Measurements from ENCODE around the gene HS2ST1.
"Not testable (repeated sequence)": the region's sequence is repeated elsewhere in the genome, so short reads cannot be mapped to it uniquely, and the experiment has no call there.

HS2ST1 gene

GRCh38 chr1:86914601-86914997 is at the start of gene HS2ST1:
TSS of gene HS2ST1 (plus strand) at chr1:86914635.
- no peak for DNase-seq

GRCh38 chr1:86865973-86866637 is 48.3 kb upstream of the HS2ST1 start:
- no peak for DNase-seq

DNA sequence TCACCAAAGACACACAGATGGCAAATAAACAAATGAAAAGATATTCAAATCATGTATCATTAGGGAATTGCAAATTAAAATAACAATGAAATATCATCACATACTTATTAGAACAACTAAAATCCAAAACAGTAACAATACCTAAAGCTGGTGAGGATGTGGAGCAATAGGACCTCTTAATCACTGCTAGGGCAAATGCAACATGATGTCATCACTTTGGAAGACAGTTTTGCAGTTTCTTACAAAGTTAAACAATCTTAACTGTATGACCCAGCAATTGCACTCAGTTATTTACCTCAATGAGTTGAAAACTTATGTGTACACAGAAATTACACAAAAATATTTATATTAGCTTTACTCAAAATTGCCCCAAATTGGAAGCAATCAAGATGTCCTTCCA is 47.8 kb upstream of the HS2ST1 start:
- no peak for DNase-seq

DNA sequence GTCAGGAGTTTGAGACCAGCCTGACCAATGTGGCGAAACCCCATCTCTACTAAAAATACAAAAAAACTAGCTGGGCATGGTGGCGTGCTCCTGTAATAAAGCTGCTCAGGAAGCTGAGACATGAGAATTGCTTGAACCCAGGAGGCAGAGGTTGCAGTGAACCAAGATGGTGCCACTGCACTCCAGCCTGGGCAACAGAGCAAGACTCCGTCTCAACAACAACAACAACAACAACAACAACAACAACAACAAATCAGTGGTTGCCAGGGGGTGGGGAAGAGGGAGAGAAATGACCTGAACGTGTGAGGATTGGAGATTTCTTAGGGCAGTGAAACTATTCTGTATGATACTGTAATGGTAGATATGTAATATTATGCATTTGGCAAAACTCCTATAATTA is 47.2 kb upstream of the HS2ST1 start:
- DNase-seq = not testable (repeated sequence)

DNA sequence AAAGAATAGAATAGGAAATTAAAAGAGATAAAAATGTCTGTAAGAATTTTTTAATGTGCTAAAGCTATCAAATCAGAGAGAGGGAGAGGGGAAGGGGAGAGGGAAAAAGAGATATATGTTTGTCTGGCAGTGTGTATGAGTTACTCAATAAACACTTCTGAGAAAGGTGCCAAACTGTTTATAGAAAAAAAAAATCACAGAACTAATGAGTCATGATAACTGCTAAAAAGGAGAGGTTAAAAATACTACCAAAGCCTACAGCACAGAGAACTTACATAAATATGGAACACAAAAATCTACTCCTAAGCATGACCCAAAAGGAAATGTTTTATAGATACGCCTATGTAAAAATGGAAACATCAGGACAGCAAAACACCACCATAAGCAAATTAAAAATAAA is 46.0 kb upstream of the HS2ST1 start:
- DNase-seq = no peak

GRCh38 chr1:86871001-86871400 is 43.4 kb upstream of the HS2ST1 start:
- DNase-seq = no peak

- DNase-seq = no peak
These were observed 42.3 kb upstream of the HS2ST1 start for GRCh38 chr1:86872086-86872485.

DNA sequence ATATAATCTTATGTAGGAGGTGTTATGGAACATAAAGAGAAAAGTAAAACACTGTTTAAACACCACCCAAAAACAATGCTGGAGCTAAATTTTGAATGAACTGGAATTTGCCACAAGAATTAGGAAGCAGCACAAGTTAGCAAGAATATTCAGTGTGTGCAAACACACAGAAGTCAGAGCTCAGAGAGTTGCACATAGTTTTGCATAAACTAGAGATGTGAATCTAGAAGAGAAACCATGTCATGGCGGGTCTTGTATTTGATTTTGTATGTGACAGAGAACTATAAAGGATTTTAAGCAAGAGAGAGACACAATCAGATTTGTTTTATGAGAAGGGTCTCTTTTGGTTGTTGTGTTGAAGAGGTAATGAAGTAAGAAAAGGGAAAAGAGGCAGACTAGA is 38.7 kb upstream of the HS2ST1 start:
- DNase-seq = no peak

DNA sequence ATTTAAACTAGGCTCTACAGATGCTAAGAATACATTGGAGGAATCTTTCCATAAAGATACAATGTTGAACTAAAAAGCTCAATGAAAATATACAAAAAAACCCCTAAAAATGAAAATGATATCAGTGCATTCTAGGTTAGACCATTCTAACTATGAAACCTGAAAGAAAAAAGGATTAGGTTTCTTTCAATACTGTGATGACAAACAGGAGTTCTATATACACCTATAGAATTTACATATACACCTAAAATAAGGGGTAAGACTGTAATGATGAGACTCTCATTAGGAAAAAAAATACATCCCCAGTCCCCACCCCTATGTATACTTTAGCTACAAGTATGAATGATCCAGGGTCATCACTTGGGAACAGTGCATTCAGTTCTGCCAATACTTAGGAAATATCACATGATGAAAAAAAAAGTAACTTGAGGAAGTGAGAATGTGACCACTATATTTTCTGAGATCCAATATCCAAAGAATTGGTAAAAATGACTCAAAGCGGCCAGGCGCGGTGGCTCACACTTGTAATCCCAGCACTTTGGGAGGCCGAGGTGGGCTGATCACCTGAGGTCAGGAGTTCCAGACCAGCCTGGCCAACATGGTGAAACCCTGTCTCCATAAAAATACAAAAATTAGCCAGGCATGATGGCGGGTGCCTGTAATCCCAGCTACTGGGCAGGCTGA is 26.8 kb upstream of the HS2ST1 start:
- no peak for DNase-seq

GRCh38 chr1:86888327-86888726 is 26.1 kb upstream of the HS2ST1 start:
- no peak for DNase-seq

- not testable (repeated sequence) for DNase-seq
These were observed 15.0 kb upstream of the HS2ST1 start for GRCh38 chr1:86899401-86899800.

- DNase-seq = no peak
These were observed 8.6 kb upstream of the HS2ST1 start for GRCh38 chr1:86905875-86906274.

- no peak for DNase-seq
These were observed 8.0 kb upstream of the HS2ST1 start for GRCh38 chr1:86906419-86906818.

DNA sequence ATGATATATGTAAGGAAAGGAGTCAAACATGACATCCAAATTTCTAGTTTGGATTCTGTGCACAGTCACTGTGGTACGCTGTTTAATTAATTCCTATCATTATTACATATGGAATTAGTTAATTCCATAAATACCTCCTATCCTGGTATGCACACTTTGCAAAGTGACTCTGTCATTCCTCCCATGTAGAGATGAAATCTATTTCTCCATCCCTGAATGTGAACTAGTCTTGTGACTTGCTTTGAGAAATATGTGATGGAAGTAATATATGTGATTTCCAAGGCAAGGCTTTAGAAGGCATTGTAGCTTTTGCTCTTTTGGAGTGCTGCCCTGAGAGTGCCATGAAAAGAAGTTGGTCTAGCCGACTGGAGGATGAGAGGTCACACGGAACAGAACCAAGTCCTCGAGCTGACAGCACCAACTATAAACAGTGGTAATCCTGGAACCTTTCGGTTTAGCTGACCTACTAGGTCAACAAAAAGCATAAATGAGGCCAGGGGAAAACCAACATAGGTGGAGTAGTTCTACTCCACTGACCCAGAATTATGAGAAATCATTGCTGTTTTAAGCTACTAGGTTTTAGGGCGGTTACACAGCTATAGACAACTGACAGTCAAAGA is 2.0 kb upstream of the HS2ST1 start:
- no peak for DNase-seq

- no peak for DNase-seq
These were observed 988 bp upstream of the HS2ST1 start for GRCh38 chr1:86913399-86913895.

GRCh38 chr1:86913896-86914600 is 387 bp upstream of the HS2ST1 start, which contains the start of gene SELENOF:
TSS of gene SELENOF (minus strand) at chr1:86914126. CDS start at chr1:86914111, 15 bp downstream.
- peak; percentile 97 to 100 for DNase-seq

GRCh38 chr1:86914998-86915736 is 732 bp downstream of the HS2ST1 start:
- DNase-seq = peak; percentile 69 to 70

DNA sequence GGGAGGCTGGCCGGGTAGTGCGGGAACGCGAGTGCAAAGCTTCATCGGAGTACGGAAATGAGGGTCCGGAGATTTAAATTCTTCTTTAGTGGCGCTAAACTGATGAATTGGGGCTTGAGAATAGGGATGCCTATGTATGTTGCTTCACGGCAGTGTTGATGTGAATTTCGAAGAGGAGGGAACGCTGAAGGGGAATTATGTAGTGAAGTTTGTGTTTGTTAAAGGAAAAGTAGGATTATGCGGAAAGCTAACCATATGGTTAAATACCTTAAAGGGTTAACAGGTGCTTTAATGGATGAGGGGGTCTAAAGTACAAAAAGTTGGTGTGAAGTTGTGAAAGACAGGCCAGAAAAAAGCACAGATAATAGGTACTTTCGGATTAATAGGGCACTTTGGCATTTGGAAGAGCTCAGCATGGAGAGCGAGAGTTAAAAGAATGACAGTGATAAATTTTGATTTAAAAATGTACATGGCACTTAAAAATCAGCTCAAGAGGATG is 1.4 kb downstream of the HS2ST1 start:
- DNase-seq = no peak

GRCh38 chr1:86916752-86917151 is 2.3 kb downstream of the HS2ST1 start:
- DNase-seq = no peak

GRCh38 chr1:86922445-86922844 is 8.0 kb downstream of the HS2ST1 start:
- DNase-seq = no peak

DNA sequence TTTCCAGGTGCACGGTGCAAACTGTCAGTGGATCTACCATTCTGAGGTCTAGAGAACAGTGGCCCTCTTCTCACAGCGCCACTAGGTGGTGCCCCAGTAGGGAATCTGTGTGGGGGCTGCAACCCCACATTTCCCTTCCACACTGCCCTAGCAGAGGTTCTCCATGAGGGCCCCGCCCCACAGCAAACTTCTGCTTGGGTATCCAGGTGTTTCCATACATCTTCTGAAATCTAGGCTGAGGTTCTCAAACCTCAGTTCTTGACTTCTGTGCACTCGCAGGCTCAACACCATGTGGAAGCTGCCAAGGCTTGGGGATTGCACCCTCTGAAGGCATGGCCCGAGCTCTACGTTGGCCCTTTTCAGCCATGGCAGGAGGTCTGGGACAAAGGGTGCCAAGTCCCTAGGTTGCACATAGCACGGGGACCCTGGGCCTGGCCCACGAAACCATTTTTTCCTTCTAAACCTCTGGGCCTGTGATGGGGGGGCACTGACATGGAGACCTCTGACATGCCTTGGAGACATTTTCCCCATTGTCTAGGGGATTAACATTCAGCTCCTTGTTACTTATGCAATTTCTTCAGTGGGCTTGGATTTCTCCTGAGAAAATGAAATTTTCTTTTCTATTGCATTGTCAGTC is 10.0 kb downstream of the HS2ST1 start:
- DNase-seq = no peak

GRCh38 chr1:86925742-86926141 is 11.3 kb downstream of the HS2ST1 start:
- DNase-seq = no peak
